ENCODE results near the gene BTG2. TPM values are rescaled to one million over a fixed set of nuclear protein-coding genes. Genes with fewer than 3 reads are reported as not detected.
"Not testable (repeated sequence)": the region's sequence is repeated elsewhere in the genome, so short reads cannot be mapped to it uniquely, and the experiment has no call there.

BTG2 gene
- total RNA-seq = 10 to 100 TPM; 95.3 to 99.6 TPM

GRCh38 chr1:203304919-203305808 is at the start of gene BTG2:
BTG2 (plus strand) TSS chr1:203305519; CDS start chr1:203305607, 88 bp downstream.
- ChIA-PET CTCF (interaction anchor here (3.4 to 9.4 kb wide), 4 partner anchors 18 to 35 kb away, joined by 16 to 125 read pairs (median 76); no protein-coding TSS in a partner anchor), POLR2A (interaction anchor here (1.0 to 8.8 kb wide), 5 partner anchors 9 to 460 kb away, joined by 4 to 103 read pairs (median 12); partner anchors contain the start of gene LAX1)

- POLR2A ChIA-PET = not testable (repeated sequence)
Observed at GRCh38 chr1:203256636-203257035, 48.7 kb upstream of the BTG2 start.

GRCh38 chr1:203263496-203263895 is 41.8 kb upstream of the BTG2 start:
- CTCF ChIA-PET = interaction anchor here (0.7 to 9.8 kb wide), 3 partner anchors 10 to 77 kb away, joined by 3 to 323 read pairs (median 4); no protein-coding TSS in a partner anchor
- POLR2A ChIA-PET = no interaction called here

More at GRCh38 chr1:203256636-203257035, 48.7 kb upstream of the BTG2 start:
- CTCF ChIA-PET = interaction anchor here (1.1 kb wide), 1 partner anchor 11 kb away, joined by 3 read pairs; no protein-coding TSS in a partner anchor

- CTCF ChIA-PET = interaction anchor here (2.2 to 9.8 kb wide), 2 partner anchors 9 to 76 kb away, joined by 4 to 323 read pairs; no protein-coding TSS in a partner anchor
- POLR2A ChIA-PET = no interaction called here
Observed at GRCh38 chr1:203264052-203264501, 41.2 kb upstream of the BTG2 start.

- CTCF ChIA-PET = interaction anchor here (1.1 to 9.8 kb wide), 3 partner anchors 75 to 227 kb away, joined by 3 to 323 read pairs (median 75); no protein-coding TSS in a partner anchor
- POLR2A ChIA-PET = no interaction called here
Observed at GRCh38 chr1:203265541-203265940, 39.8 kb upstream of the BTG2 start.

- CTCF ChIA-PET = interaction anchor here (1.1 to 13.4 kb wide), 5 partner anchors 21 to 240 kb away, joined by 3 to 323 read pairs (median 75); partner anchors contain the start of gene PPFIA4
- POLR2A ChIA-PET = not testable (repeated sequence)
Observed at GRCh38 chr1:203266140-203266539, 39.2 kb upstream of the BTG2 start.

- ChIA-PET CTCF (interaction anchor here (0.6 to 13.4 kb wide), 39 partner anchors 9 to 860 kb away, joined by 3 to 323 read pairs (median 3); partner anchors contain the start of genes BTG2, FMOD and PPFIA4), POLR2A (interaction anchor here (0.6 to 2.1 kb wide), 3 partner anchors 10 to 57 kb away, joined by 3 to 12 read pairs (median 3); partner anchors contain the start of gene BTG2)
Observed at GRCh38 chr1:203267347-203267846, 37.9 kb upstream of the BTG2 start.

- ChIA-PET POLR2A (interaction anchor here (0.6 to 2.1 kb wide), 2 partner anchors 38 to 1196 kb away, joined by 3 to 12 read pairs; partner anchors contain the start of gene BTG2), CTCF (interaction anchor here (0.6 to 13.4 kb wide), 37 partner anchors 9 to 860 kb away, joined by 3 to 323 read pairs (median 3); partner anchors contain the start of genes BTG2, FMOD and PPFIA4)
Observed at GRCh38 chr1:203267912-203268311, 37.4 kb upstream of the BTG2 start.

GRCh38 chr1:203268901-203269653 is 36.2 kb upstream of the BTG2 start:
- CTCF ChIA-PET = interaction anchor here (0.7 to 13.4 kb wide), 16 partner anchors 9 to 242 kb away, joined by 3 to 323 read pairs (median 6); partner anchors contain the start of gene BTG2

GRCh38 chr1:203269654-203270020 is 35.7 kb upstream of the BTG2 start:
- CTCF ChIA-PET = interaction anchor here (0.8 to 13.4 kb wide), 12 partner anchors 8 to 230 kb away, joined by 3 to 323 read pairs (median 6); partner anchors contain the start of gene BTG2
- POLR2A ChIA-PET = interaction anchor here (0.6 to 1.8 kb wide), 3 partner anchors 20 to 94 kb away, joined by 3 to 5 read pairs (median 5); no protein-coding TSS in a partner anchor

More at GRCh38 chr1:203268901-203269653, 36.2 kb upstream of the BTG2 start:
- POLR2A ChIA-PET = interaction anchor here (0.6 to 2.1 kb wide), 3 partner anchors 37 to 94 kb away, joined by 3 to 12 read pairs (median 5); partner anchors contain the start of gene BTG2

- POLR2A ChIA-PET = interaction anchor here (0.7 to 1.8 kb wide), 3 partner anchors 19 to 54 kb away, joined by 3 to 5 read pairs (median 3); no protein-coding TSS in a partner anchor
- CTCF ChIA-PET = interaction anchor here (0.5 to 13.4 kb wide), 11 partner anchors 17 to 359 kb away, joined by 3 to 323 read pairs (median 5); partner anchors contain the start of gene BTG2
Observed at GRCh38 chr1:203270448-203270847, 34.9 kb upstream of the BTG2 start.

GRCh38 chr1:203271018-203271743 is 34.1 kb upstream of the BTG2 start:
- ChIA-PET CTCF (interaction anchor here (0.5 to 13.4 kb wide), 11 partner anchors 16 to 236 kb away, joined by 3 to 323 read pairs (median 5); partner anchors contain the start of gene BTG2), POLR2A (interaction anchor here (0.7 to 1.8 kb wide), 3 partner anchors 18 to 54 kb away, joined by 3 to 5 read pairs (median 3); no protein-coding TSS in a partner anchor)

- CTCF ChIA-PET = interaction anchor here (0.6 to 13.4 kb wide), 9 partner anchors 15 to 475 kb away, joined by 3 to 323 read pairs (median 5); partner anchors contain the start of gene BTG2
- POLR2A ChIA-PET = no interaction called here
Observed at GRCh38 chr1:203271962-203272632, 33.2 kb upstream of the BTG2 start.

GRCh38 chr1:203272633-203273205 is 32.6 kb upstream of the BTG2 start:
- CTCF ChIA-PET = interaction anchor here (0.6 to 13.4 kb wide), 16 partner anchors 9 to 993 kb away, joined by 3 to 323 read pairs (median 4); partner anchors contain the start of gene BTG2
- POLR2A ChIA-PET = interaction anchor here (0.6 to 1.0 kb wide), 3 partner anchors 15 to 35 kb away, joined by 3 to 8 read pairs (median 4); no protein-coding TSS in a partner anchor

GRCh38 chr1:203273206-203273868 is 32.0 kb upstream of the BTG2 start:
- POLR2A ChIA-PET = interaction anchor here (0.6 to 1.7 kb wide), 4 partner anchors 14 to 34 kb away, joined by 3 to 12 read pairs (median 6); no protein-coding TSS in a partner anchor
- CTCF ChIA-PET = interaction anchor here (0.6 to 13.4 kb wide), 16 partner anchors 10 to 992 kb away, joined by 3 to 323 read pairs (median 4); partner anchors contain the start of gene BTG2

All from activated CD8-positive, alpha-beta memory T cell treated with anti-CD3 and anti-CD28 coated beads for 36 hours (primary cell).